GM12892 (cell line): ENCODE measurements around the gene GHITM.

Experiments
- POLR2A ChIP-seq: IDR thresholded peaks from 2 replicates; pipeline ENCODE4 v1.6.1; 2011; ENCODE audit warnings: low read depth, low read length, control low read depth
- POLR2AphosphoS5 ChIP-seq: IDR thresholded peaks from 2 replicates; pipeline ENCODE4 v1.6.1; 2011; ENCODE audit warnings: low read depth, low read length, control low read depth

- no peak for TF ChIP-seq POLR2AphosphoS5
- TF ChIP-seq POLR2A: no peak
Observed at GRCh38 chr10:84117686-84118394, 21.5 kb upstream of the GHITM start.
